Measurements from ENCODE around the gene CFAP126.

GRCh38 chr1:161378014-161378413, 10.3 kb upstream of the CFAP126 start:
- TF ChIP-seq, protein P1, sequence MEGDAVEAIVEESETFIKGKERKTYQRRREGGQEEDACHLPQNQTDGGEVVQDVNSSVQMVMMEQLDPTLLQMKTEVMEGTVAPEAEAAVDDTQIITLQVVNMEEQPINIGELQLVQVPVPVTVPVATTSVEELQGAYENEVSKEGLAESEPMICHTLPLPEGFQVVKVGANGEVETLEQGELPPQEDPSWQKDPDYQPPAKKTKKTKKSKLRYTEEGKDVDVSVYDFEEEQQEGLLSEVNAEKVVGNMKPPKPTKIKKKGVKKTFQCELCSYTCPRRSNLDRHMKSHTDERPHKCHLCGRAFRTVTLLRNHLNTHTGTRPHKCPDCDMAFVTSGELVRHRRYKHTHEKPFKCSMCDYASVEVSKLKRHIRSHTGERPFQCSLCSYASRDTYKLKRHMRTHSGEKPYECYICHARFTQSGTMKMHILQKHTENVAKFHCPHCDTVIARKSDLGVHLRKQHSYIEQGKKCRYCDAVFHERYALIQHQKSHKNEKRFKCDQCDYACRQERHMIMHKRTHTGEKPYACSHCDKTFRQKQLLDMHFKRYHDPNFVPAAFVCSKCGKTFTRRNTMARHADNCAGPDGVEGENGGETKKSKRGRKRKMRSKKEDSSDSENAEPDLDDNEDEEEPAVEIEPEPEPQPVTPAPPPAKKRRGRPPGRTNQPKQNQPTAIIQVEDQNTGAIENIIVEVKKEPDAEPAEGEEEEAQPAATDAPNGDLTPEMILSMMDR (IDR thresholded peaks at IDR 0.05; ENCODE audit: borderline replicate concordance, extremely low read depth, low read length, poor library complexity, severe bottlenecking): no peak
- no peak for TF ChIP-seq EZH2 (IDR thresholded peaks at IDR 0.05; ENCODE audit: borderline replicate concordance, low read depth, low read length, severe bottlenecking)
